Measurements from ENCODE around the gene DOCK4.

DOCK4 gene

DNA sequence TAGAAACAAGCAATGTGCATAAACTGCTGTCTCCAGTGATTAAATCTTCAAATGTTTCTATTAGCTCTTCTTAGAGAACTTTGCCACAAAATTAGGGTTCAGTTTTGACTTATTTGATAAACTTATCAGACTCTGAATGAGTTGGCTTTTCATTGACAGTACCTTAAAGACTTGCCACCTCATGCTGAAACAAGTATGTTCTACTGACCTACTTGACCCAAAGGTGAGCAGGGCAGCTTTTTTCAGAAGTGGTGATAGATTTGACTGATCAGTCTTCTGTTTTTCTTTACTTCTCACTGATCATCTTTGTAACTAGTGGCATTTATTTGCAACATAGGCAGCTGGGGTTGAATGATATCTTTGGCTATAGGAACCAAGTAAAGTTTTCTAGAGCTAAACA, 8.1 kb upstream of the DOCK4 start:
- no peak for DNase-seq

DNA sequence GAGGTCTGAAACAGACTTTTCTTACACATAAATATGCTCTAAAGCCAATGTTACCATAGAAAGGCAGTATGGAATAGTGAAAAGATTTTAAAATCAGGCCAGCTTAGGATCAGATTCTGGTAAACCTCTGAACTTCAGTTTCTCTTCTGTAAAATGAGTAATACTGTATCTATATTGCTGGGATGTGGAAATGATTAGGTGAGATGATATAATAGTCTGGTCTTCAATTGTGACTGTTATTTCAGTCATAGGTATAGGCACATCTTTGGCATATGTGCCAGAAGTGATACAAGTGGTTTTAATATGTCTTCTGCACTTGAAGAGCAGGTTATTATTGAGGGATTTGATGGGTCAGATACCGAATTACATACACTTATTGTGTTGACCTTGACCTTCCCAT, 7.5 kb upstream of the DOCK4 start:
- DNase-seq, result no peak

DNA sequence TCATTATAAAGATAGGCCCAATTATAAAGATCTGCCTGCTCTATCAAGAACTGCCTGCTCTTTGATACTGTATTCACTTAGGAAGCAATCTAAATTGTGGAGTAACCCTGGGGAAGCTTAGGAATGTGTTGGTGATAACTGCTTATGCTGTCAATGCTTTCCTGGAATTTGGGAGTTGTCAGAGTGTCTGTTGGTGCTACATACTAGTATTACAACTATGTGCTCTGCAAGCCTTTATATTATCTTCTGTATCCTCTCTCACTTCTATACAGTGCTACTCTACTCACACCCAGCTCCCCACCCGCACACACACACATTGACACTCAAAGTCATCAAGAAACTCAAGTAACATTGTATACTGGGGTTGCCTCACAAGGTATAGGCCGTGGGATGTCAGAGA, 6.4 kb upstream of the DOCK4 start:
- DNase-seq, result no peak

DNA sequence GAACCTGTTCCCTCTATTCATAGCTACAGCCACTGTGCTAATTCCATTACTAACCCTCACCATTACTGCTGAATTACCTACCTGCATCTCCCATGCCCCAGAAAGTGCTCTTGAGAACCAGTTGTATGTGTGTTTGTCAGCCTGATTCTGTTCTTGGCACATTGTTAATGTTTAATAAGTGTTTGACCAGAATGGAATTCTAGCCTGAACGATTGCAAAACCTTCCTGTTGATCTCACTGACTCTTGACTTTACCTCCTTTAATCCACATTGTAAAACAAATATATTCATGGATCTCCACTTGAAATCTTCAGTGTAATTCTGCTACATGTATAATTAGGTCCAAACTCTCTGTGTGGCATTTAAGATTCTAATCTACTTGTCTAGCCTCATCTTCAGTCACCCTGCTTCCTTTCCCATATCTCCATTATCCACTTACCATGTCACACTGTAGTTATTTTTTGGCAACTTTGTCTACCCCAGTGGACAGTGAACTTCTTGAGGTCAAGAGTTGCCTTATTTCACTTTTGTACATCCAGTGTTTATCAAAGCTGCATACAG, 5.2 kb upstream of the DOCK4 start:
- DNase-seq, result no peak

DNA sequence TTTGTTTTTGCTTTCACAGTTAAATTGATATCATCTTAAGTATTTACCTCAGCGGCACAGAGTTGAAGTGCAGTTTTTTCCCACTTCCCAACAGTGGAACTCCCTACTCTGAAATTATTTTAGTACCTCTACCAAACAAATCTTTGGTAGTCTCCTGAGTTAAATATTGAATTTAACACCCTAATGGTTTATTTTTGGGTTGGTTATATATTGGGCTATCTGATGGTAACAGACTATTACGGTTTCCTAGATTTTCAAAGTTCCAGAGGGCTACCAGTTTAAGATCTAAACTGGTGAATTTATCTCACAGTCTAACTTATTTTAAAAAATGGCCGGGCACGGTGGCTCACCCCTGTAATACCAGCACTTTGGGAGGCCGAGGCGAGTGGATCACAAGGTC, 1.6 kb upstream of the DOCK4 start:
- DNase-seq, result no peak

DNA sequence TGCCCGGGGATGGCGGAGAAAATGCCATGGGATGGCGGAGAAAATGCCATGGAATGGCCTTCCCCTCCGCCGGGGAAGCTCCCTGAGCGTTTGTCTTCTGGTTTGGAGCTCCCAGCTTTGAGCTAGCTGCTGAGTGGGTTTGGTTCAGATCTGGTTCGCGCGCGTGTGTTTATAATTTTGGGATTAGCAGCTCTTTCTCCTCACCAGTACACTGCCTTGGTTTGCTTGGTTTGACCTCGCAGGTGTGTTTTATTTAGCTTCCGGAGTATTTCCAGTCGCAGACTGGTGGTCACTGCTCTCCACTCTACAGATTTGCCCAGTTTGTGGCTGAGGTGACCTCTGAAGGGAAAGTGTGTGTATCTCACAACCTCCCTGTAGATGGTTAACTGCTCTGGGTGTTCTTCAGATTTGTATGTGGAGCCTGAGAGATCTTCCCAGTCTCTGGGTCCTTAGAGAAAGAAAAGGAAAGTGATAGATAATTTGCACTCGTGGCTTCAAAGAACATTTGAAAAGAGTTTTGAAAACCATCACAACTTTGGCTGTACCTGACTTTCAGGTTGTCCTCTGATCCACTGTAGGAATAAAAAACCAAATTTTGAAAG, 893 bp upstream of the DOCK4 start:
- DNase-seq, result no peak

DNA sequence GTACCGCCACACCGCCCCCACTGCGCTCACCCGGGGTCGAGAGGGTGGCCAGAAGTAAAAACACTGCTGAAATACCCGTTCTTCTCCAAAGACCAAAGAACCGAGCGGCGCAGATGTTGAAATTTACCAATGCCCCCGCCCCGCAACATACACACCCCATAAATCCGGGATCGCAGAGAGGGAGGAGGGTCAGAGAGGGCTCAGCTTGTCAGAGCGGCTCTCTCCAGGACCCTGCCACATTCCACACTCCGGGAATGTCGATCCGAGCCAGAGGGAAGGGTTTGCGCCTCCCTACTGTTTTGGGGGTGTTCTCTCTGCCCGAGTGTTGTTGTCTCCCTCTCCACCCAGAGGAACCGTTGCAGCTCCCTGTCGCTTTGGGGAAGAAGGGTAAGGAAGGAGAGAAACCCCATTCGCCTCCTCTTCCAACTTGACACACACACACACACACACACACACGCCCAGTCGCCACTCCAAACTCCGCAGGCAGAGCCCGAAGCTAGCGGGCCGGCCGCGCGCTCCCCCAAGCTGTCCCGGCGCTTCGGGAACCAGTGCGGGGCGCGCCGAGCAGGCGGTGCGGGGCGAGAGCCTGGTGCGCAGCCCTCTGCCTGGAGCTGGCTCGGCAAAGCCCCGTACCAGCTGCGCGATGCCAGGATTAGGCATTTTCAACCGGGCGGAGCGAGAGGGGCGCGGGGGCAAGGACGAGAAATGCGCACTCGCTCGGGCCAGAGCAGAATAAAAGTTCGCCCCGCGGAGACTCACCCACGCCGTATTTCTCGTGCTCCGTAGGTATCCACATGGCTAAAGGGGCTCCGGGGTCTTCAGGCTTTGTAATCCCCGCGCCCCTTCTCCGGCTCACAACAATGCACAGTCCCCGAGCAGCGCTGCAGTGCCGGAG, 609 bp downstream of the DOCK4 start:
- DNase-seq, result peak; percentile 85

DNA sequence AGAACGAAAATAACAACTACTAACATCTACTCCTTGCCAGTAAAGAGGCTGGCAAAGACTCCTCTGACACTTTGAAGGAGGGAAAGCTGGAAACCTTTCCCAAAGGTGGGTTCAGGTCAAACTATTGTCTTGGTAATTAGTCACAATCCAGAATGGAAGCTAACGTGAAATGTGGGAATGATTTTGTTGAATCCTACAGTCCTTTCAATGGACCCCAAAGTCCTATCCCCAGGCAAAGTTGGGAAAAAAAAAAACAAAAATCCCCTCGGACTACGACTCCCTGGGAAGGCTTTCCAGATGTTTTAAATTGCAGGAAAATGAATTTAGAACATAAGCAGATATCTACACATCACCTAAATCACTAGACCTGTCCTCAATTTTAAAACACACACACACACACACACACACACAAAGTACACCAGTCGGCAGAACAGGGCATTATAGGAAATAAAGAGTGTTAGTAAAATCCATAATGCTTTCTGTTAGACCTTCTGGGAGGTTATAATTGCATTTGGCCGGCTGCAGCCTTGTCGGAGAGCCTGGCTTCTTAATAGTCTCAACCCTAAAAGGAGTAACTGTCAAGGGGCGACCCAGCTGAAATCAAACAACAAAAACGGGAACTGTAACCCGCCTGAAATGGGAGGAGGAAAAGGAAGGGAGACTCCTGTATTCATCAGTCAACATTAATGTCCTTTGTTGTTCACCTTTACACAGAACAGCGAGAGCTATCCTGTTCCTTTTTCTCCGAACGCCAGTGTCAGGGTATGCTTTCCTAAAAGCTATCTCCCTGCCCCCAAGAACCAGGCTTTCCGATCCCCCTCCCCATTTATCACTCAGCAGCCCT, 1.5 kb downstream of the DOCK4 start:
- peak; percentile 59 for DNase-seq

DNA sequence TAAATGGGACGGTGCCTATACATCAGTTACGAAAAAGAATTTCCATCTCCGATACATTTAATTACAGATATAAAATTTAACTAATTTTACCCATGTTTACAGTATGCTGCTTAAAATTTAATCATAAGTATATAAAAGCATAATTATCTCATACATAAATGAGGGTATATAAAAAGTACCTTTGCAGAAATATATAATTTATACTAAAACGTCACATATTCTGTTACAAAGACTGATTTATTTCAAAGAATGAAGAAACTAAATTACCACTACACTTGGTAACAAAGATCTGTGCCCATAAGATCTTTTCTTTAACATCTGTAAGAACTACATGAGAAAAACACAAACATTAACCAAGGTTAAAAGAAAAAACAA, 2.8 kb downstream of the DOCK4 start:
- DNase-seq, result no peak

DNA sequence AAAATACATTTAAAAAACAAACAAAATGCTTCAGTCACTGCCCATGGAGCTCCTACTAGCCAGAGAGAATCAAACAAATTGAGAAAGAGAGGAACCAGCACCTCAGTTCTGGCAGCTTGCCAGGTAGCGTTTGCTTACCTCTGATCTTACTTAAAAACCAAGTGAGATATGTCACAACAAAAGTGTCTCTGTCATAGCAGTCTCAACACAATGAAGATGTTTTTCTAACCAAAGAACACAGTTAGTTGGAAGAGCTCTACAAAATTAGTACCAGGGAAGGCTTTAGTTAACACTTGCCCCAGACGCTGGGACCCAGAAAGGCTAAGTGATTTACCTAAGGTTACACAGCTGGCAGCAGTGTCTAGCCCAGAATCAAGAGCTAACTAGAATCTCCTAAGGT, 3.4 kb downstream of the DOCK4 start:
- DNase-seq, result no peak

DNA sequence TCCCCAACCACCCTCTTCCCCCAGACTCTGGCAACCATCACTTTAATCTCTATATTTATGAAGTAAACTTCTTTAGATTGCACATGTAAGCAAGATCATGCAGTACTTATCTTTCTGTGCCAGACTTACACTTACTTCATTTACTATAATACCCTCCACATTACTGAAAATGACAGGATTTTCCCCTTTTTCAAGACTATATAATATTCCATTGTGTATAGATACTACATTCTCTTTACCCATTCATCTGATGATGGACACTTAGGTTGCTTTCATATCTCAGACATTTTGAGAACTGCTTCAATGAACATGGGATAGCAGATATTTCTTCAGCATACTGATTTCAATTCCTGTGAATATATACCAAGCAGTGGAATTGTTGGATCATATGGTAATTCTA, 4.4 kb downstream of the DOCK4 start:
- no peak for DNase-seq

DNA sequence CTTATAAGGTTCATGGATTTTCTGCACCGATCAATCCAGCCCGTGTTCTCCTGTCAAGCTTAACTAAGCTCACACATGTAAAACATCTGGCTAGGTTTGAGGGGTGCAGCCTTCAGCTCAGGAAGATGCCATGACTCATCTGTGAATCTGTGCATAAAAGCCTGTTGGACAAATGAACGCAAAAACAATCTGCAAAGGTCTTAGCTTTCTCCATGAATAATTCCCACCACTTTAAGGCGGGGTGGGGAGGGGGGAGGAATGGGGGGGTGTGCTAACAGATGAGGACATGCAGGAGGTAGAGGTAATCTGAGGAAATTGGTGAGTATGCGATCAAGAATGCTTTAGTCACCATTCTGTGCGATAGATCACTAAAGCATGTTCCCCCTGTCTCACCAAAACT, 4.8 kb downstream of the DOCK4 start:
- DNase-seq, result no peak

DNA sequence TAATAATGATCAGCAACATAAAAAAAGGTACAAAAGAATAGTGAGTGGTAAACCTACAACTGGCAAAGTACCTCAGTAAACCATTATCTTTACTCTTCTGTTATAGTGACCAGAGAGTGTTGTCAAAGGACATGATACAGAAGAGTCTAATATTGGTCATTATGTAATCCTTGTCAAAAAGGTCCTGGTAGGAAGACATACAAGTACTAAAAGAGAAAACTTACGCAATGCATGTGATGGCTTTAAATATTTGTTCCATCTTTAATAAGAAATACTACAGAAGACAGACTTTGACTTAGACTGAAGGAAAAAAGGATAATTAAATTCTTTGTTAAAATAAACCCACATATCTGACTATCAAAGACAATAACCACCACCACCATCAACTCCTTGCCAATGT, 6.5 kb downstream of the DOCK4 start:
- no peak for DNase-seq

DNA sequence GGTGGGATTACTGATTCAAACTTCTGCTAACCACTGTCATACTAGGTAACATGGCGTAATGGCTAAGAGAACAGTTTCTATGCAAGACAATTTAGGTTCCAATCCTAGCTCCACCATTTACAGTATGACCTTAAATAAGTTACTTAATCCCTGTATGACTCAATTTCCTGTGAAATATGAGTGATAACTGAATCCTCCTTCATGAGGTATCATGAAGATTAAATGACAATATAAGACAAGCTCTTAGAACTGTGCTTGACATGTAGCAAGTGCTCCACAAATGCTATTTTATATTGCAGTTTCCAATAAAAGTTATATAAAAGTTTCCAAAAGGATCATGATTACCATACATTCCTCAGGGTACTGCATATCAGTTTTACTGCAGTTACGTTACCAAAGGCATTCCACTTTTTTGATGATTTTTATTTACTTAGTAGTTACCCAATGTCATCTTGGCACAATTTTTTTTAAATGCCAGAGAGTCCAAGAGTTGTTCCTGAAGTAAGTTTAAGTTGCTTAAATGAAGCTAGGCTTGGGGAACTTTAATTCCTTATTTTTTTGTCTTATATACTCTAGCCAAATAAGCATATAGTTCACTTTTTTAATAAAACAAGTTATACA, 7.1 kb downstream of the DOCK4 start:
- no peak for DNase-seq

DNA sequence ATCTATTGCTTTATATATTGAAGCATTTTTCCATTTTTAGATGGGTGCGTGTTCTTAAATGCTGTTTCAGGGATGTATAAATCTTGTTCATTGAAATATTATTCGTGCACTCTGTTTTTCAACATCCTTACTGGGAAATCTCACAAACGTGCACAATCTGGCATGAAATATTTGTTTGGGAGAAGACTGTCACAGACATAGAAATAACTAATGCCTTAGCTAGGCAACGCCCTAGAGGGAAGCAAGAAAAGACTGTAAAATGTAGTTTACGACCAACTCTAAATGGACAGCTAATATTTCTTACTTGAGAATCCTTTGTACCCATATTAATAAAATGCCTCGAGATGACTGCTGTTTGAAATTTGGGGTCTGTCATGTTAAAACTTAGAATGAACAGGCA, 8.9 kb downstream of the DOCK4 start:
- DNase-seq, result no peak

DNA sequence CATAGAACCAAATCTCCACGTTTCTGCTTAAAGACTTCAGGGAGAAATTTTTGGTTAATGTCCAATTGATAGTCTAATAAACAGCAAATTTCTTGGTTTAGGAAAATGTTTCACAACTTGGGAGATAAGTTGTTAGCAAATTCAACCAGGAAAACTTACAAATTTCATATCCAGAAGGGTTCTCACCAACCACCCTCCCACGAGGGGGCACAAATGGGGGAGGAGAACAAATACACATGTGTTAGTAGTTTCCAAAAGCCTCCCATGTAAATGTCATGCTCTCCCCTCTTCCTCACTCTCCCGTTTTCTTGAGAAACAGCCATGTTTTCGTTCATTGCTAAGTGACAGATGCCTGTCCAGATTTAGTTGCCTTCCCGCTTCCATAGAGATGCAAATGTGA, 10.5 kb downstream of the DOCK4 start:
- no peak for DNase-seq

DNA sequence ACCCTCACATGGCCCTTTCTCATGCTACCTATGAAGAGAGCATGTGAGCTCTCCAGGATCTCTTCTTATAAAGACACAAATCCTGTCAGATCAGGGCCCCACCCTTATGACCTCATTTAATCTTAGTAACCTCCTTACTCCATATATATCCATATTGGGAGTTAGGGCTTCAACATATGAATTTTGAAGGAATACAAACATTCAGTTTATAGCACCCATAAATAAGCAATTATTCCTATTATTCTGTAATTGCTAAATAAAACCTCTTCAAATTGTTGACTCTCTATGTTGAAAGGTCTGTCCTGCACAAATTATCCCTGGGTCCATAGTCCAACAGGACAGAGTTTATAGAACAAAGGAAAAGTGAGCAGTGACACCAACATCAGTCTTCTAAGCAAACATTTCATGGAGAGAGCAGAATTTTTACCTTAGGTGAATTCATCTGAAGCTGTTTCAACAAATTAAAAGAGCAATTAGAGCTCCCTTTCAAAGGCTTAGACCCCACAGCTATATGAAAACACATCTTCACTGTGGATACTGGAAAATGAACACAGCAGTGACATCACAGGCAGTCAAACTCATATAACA, 12.2 kb downstream of the DOCK4 start:
- DNase-seq, result no peak

DNA sequence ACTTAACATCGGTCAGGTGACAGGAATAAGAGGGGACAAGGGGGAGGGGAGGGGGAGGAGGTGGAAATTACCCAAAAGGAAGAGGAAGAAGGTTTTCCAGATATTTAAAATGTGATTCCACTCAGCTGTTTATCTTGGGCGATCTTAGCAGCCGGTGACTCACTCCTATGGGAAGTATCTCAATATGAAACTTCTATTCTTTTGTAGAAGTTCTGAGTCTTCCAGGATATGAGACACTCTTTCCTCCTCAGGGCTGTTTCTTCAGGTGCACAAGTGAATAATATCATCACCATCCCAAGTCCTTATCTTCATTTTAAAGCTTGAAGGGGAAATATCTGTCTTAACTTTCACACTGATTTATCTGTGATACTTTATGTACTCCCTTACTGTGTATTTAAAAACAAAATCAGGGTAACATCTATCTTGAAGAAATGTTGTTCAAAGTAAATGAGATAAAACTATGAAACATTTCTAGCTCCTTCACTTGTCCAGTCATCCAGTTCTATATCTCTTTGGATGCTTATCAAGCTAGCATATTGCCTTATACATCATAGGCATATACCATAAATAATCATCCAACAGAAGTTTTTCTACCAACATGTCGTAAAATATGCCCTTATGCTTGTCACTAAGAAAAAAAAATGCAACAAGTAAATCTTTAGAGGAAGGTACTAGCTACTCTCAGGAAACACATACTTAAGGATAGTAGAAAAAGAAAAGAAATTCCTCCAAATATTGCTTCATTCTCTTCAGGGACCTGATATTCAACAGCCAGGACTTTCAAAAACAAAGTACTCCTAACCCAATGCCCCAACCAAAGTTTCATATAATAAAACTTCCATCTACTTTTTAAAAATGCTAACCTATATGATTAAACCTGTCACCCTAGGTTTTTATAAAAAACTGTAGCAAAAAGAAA, 13.7 kb downstream of the DOCK4 start:
- DNase-seq, result no peak

DNA sequence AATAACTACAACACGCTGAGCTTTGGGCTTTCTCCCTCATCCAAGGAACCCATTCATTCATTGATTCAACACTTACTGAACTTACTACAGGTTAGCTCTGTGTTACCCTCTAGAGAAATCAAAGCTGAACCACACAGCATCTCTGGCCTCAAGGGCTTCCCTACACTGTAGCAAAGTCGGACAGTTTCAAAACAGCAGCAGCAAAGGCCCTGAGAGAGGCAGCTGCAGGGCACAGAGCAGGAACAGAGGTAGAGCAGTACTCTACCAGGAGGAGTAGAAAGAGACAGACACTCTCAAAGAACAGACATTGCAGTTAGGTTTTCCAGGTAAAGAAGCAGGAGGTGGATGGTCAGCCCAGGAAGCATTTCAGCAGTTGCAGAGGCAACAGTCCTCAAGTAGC, 16.1 kb downstream of the DOCK4 start:
- no peak for DNase-seq

DNA sequence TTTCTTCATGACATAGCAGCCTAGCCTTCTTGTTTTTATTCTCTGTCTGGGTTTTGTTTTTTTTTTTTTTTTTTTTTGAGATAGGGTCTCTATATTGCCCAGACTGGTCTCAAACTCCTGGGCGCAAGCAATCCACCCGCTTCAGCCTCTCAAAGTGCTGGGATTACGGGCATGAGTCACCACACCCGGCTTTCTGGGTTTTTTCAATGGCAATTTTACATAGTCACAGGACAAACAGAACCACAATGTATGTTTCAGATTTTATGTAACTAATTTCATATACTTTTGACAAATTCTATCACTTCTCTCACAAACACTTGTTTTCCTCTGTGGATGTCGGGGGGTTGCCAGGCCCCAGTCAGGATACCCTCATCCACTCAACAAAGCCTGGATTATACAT, 16.5 kb downstream of the DOCK4 start:
- DNase-seq, result no peak

DNA sequence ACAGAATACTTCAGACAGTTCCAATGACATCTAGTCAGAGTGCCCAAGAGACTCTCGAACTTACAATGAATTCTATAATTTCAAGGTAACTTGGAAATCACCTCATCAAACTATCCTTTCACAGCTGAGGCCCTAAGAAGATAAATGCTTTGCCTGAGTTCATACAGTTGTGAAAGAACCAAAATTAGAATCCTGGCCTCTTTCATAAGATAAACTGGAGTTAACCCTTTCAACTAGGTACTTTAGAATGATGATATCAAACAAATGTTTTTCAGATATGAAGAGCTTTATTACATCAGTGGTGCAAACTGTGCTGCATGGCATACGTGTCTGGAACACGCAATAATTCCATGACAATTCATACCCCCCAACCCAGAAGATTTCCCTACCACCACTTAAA, 17.9 kb downstream of the DOCK4 start:
- no peak for DNase-seq

DNA sequence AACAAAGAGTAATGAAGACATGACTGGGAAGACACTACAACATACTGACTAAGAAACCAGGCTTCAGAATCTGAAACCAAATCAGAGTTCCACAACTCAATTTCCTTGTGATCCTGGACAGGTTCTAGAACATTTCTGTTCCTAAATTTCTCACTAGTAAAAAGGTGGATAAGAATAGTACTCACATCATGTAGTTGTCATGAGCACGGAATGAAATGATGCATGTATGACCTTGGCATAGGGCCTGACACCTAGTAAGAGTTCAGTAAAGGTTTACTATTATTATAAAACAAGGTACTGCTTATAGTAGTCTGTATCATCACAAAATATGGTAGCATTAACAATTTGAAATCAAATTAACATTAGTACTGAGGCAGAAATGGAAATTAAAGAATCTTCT, 19.9 kb downstream of the DOCK4 start:
- DNase-seq, result no peak

Measured in right forelimb (tissue), 1 donor.